Stimulated activated CD8-positive, alpha-beta memory T cell treated with anti-CD3 and anti-CD28 coated beads, Interleukin-7, amount 100 ng/mL, for 48 hours (primary cell): Measurements from ENCODE around the gene MDM2.
"Not testable (repeated sequence)": the region's sequence is repeated elsewhere in the genome, so short reads cannot be mapped to it uniquely, and the experiment has no call there.

ENCODE experiments used
- DNase-seq, 2 donors: peaks; one replicate each; pipeline ENCODE4 v3.0.0-alpha.2; 2020; ENCODE audit warnings: low read depth in 1 of 2; ENCODE audit errors: extremely low read depth in 1 of 2

MDM2 gene

GRCh38 chr12:68804657-68805591 is 3.1 kb upstream of the MDM2 start:
- DNase-seq: no peak

- no peak for DNase-seq
Measured at GRCh38 chr12:68805592-68806120, 2.3 kb upstream of the MDM2 start.

DNA sequence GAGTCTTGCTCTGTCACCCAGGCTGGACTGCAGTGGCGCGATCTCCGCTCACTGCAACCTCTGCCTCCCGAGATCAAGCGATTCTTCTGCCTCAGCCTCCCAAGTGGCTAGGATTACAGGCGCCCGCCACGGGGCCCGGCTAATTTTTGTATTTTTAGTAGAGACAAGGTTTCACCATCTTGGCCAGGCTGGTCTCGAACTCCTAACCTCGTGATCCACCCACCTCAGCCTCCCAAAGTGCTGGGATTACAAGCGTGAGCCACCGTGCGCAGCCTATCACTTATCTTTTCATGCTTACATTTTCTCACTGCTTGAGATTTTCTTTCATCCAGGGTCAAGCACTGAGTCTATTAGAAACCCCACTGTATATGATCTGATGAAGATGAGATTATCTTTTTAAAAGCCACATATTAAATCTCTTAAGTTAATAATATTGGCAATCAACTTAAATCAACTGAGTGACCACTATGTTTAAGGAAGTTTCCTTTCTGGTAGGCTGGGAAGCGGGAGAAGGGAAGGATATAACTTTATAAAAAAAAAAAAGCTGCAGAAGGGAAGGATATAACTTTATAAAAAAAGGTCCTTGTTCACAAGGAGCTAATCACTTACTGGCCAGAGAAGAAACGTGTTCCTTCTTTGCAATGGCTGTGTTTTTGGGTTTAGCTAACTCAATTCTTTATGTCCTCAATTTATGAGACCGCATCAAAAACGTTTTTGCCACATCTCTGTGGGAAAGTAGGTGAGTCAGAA is 1.3 kb upstream of the MDM2 start:
- no peak for DNase-seq

- not testable (repeated sequence) for DNase-seq
Measured at GRCh38 chr12:68807274-68807575, 752 bp upstream of the MDM2 start.

DNA sequence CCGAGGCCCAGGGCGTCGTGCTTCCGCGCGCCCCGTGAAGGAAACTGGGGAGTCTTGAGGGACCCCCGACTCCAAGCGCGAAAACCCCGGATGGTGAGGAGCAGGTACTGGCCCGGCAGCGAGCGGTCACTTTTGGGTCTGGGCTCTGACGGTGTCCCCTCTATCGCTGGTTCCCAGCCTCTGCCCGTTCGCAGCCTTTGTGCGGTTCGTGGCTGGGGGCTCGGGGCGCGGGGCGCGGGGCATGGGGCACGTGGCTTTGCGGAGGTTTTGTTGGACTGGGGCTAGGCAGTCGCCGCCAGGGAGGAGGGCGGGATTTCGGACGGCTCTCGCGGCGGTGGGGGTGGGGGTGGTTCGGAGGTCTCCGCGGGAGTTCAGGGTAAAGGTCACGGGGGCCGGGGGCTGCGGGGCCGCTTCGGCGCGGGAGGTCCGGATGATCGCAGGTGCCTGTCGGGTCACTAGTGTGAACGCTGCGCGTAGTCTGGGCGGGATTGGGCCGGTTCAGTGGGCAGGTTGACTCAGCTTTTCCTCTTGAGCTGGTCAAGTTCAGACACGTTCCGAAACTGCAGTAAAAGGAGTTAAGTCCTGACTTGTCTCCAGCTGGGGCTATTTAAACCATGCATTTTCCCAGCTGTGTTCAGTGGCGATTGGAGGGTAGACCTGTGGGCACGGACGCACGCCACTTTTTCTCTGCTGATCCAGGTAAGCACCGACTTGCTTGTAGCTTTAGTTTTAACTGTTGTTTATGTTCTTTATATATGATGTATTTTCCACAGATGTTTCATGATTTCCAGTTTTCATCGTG is 612 bp downstream of the MDM2 start:
- DNase-seq: peak; percentile 61 to 76

GRCh38 chr12:68809190-68810026 is 1.4 kb downstream of the MDM2 start:
- DNase-seq: no peak

GRCh38 chr12:68810027-68810389 is 2.0 kb downstream of the MDM2 start:
- not testable (repeated sequence) for DNase-seq

GRCh38 chr12:68811573-68811972 is 3.6 kb downstream of the MDM2 start:
- DNase-seq: not testable (repeated sequence)

DNA sequence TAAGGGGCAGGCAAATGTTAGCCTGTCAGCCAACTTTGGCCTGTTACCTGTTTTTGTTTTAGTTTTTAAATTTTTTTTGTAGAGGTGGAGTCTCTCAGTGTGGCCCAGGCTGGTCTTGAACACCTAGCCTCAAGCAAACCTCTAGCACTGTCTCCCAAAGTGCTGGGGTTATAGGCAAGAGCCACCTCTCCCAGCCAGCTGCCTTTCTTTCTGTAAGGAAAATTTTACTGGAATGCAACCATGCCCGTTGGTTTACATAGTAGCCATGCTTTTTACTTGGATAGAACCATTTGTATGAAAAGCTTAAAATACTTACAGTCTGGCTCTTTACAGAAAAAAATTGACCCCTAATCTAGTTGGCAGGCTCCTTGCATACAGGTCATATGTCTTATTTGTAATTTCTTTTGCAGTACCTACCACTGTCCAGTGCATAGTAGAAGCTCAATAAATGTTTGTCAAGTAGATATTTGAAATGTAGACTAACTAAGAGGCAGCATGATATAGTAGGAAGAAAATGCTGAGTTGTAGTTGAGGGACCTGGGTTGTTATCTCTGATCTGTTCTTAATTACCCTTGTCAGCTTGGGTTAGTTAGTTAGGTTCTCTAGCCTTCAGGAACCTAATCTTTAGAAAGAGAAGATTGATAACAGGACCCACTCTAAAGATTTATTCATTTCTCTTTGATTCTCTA is 4.7 kb downstream of the MDM2 start:
- no peak for DNase-seq

DNA sequence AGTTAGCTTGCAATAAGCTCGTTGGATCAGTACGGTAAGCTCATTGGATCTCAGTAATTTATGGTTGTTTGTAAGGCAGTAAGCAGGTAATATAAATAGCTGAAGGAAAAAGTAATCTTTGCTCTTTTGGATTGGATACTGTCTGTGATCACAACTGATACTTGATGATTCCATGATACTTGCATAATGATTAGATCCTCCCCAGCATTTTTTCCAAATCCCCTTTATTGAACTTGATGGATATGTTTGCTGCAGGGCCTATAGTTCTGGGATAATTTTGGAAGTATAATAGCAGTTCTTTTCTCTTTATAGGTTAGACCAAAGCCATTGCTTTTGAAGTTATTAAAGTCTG is 5.2 kb downstream of the MDM2 start:
- no peak for DNase-seq

GRCh38 chr12:68814490-68815231 is 6.7 kb downstream of the MDM2 start:
- no peak for DNase-seq

- no peak for DNase-seq
Measured at GRCh38 chr12:68815232-68815927, 7.4 kb downstream of the MDM2 start.

- DNase-seq: no peak
Measured at GRCh38 chr12:68815928-68816800, 8.2 kb downstream of the MDM2 start.

DNA sequence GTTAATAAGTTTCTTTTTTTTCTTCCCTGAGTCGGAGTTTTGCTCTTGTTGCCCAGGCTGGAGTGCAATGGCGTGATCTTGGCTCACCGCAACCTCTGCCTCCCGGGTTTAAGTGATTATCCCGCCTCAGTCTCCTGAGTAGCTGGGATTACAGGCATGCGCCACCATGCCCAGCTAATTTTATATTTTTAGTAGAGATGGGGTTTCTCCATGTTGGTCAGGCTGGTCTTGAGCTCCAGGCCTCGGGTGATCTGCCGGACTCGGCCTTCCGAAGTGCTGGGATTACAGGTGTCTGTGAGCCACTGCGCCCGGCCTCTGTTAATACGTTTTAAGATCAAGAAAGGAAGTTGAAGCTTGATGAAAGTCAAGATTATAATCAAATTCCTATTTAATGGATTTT is 11.5 kb downstream of the MDM2 start:
- not testable (repeated sequence) for DNase-seq

DNA sequence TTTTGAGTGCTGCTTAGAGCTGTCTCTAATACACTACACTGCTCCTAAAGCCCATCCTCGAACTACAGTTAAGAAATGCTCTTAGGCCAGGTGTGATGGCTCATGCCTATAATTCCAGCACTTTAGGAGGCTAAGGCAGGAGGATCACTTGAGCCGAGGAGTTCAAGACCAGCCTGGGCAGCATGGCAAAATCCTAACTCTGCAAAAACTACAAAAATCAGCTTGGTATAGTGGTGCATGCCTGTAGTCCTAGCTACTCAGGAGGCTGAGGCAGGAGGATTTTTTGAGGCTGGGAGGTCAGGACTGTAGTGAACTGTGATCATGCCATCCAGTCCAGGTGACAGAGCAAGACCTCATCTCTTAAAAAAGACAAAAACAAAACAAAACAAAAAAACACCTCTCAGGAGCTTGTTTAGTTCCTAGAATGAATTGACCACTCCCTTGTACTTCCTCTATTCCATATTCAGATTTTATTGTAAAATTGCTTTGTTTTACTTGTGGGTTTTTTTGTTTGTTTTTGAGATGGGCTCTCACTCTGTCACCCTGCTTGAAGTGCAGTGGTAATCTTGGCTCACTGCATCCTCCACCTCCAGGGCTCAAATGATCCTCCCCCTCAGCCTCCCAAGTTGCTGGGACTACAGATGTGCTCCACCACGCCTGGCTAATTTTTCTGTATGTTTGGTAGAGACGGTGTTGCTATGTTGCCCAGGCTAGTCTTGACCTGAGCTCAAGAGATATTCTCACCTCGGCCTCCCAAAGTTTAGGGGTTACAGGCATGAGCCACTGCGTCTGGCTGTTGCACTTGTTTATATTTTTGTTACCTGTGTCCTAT is 13.6 kb downstream of the MDM2 start:
- DNase-seq: no peak

- no peak for DNase-seq
Measured at GRCh38 chr12:68823696-68824095, 15.7 kb downstream of the MDM2 start.

GRCh38 chr12:68824131-68824530 is 16.2 kb downstream of the MDM2 start:
- DNase-seq: no peak
